Vagina (tissue), 2 donors: ENCODE data around the gene SH2D6. TPM values are rescaled to one million over a fixed set of nuclear protein-coding genes. Genes with fewer than 3 reads are reported as not detected.

Experiments
- DNase-seq, 2 donors: peaks; one replicate each; pipeline ENCODE4 v3.0.0-alpha.2; 2017; ENCODE audit errors: extremely low spot score in 2 of 2
- H3K27ac ChIP-seq: fragments of 200-600 bp; sonication (generic); one replicate; pipeline ENCODE4 v1.5.1; 2019
- H3K27me3 ChIP-seq: fragments of 200-600 bp; sonication (generic); one replicate; pipeline ENCODE4 v1.5.1; 2019
- H3K36me3 ChIP-seq, 2 donors: fragments of 200-600 bp; sonication (generic); one replicate each; pipeline ENCODE4 v1.5.1; 2017 to 2019
- H3K4me1 ChIP-seq: fragments of 200-600 bp; sonication (generic); one replicate; pipeline ENCODE4 v1.5.1; 2019
- H3K4me3 ChIP-seq, 2 donors: fragments of 200-600 bp; sonication (generic); 1 replicate in 1 of 2; 2 replicates in 1 of 2; pipeline ENCODE4 v1.5.1; 2016 to 2019
- H3K9me3 ChIP-seq: fragments of 200-600 bp; sonication (generic); one replicate; pipeline ENCODE4 v1.5.1; 2019
- CTCF ChIP-seq, 3 experiments: fragments of 450-650 bp in 2 of 3; fragments of 200-600 bp in 1 of 3; sonication (generic) in 1 of 3; IDR thresholded peaks; one replicate each; pipeline ENCODE4 v1.5.1; 2017 to 2019; ENCODE audit warnings: antibody characterized with exemption in 3 of 3, mild to moderate bottlenecking in 2 of 3, moderate library complexity in 2 of 3
- POLR2A ChIP-seq, 2 donors: fragments of 450-650 bp; IDR thresholded peaks; one replicate each; pipeline ENCODE4 v1.6.1; 2017; ENCODE audit warnings: antibody characterized with exemption in 2 of 2, mild to moderate bottlenecking in 2 of 2, moderate library complexity in 2 of 2
- POLR2AphosphoS5 ChIP-seq, 2 donors: sonication (generic); formaldehyde crosslinking; IDR thresholded peaks; one replicate each; pipeline ENCODE4 v1.9.0; 2017; ENCODE audit warnings: antibody characterized with exemption in 2 of 2, mild to moderate bottlenecking in 2 of 2, low read depth in 1 of 2; ENCODE audit not compliant: insufficient read depth in 1 of 2
- intact Hi-C: fragments of 100-400 bp; cut with DNase I; formaldehyde crosslinking; loops from one replicate; pipeline ENCODE4 v1.15.1; 2023
- total RNA-seq: library from RNA; depleted of rRNA; stranded (reverse); fragments of >200 nt; gene quantifications from one replicate; pipeline ENCODE4 v1.2.3, GENCODE V29; 2016

Gene SH2D6
- total RNA-seq, 1 donor from 2014 or later, result not detected

- H3K4me1 ChIP-seq, result peaks cover 61% of the 10 kb centered on the region
- intact Hi-C loops, result no loop called here
- H3K27me3 ChIP-seq, result no peaks in the 10 kb centered on the region
- no peaks in the 10 kb centered on the region for H3K36me3 ChIP-seq
- H3K27ac ChIP-seq, result peak overlapping the region; percentile 91
- no peak for DNase-seq
- H3K4me3 ChIP-seq, result no peak overlapping the region
- TF ChIP-seq CTCF (IDR thresholded peaks at IDR 0.05) (no peak), POLR2A (IDR thresholded peaks at IDR 0.05) (no peak), POLR2AphosphoS5 (IDR thresholded peaks at IDR 0.05; ENCODE audit: insufficient read depth in 1 of 2, low read depth in 1 of 2) (no peak)
- H3K9me3 ChIP-seq, result no peaks in the 10 kb centered on the region
Observed at GRCh38 chr2:85414761-85415553, 3.6 kb upstream of the SH2D6 start.

GRCh38 chr2:85415980-85416650 lies 2.4 kb upstream of the SH2D6 start:
- no peak for DNase-seq

DNA sequence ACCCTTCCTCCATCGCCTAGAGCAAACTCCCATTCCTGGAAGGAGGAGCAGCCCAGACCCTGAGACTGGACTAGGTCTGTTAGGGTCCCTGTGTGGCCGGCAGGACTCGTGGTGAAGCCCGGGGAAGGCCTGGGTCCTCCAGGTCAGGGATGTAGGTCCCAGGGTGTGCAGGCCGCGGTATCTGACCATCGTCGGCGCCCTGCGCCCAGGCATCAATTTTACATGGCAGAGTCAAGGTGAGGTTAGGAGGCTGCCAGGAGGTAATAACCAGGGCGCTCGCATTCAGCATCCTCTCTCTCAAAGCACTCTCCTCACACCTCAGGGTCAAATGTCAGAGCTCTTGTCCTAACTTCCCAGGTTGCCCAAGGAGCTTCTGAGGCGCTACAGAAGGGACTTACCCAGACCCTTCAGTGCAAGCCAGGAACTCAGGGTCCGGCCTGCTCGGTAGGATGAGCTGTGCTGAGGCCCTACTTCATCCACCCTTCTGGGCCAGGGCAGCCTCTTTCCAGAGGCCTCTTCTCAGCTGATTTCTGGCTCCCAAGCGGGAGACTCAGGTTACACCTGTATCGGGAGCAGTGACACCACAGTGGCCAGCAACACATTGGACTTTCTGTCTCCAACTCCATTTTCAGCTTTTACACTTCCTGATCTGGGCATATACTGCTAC lies 628 bp downstream of the SH2D6 start:
- no peaks in the 10 kb centered on the region for H3K27me3 ChIP-seq
- peak overlapping the region; percentile 99 for H3K27ac ChIP-seq
- H3K9me3 ChIP-seq, result no peaks in the 10 kb centered on the region
- DNase-seq, result no peak
- TF ChIP-seq POLR2AphosphoS5 (IDR thresholded peaks at IDR 0.05; ENCODE audit: insufficient read depth in 1 of 2, low read depth in 1 of 2), result no peak
- H3K36me3 ChIP-seq, result no peaks in the 10 kb centered on the region
- H3K4me3 ChIP-seq, result peak overlapping the region; percentile 62 to 86
- H3K4me1 ChIP-seq, result peaks cover 46% of the 10 kb centered on the region
- intact Hi-C loops, result no loop called here

More at GRCh38 chr2:85415980-85416650, 2.4 kb upstream of the SH2D6 start:
- H3K27ac ChIP-seq, result no peak overlapping the region
- intact Hi-C loops, result no loop called here
- H3K4me3 ChIP-seq, result no peak overlapping the region
- TF ChIP-seq POLR2A (IDR thresholded peaks at IDR 0.05) (no peak), POLR2AphosphoS5 (IDR thresholded peaks at IDR 0.05; ENCODE audit: insufficient read depth in 1 of 2, low read depth in 1 of 2) (no peak), CTCF (IDR thresholded peaks at IDR 0.05) (no peak)
- H3K36me3 ChIP-seq, result no peaks in the 10 kb centered on the region
- H3K9me3 ChIP-seq, result no peaks in the 10 kb centered on the region
- H3K4me1 ChIP-seq, result peaks cover 61% of the 10 kb centered on the region
- H3K27me3 ChIP-seq, result no peaks in the 10 kb centered on the region

GRCh38 chr2:85420536-85421259 lies 2.2 kb downstream of the SH2D6 start:
- Histone ChIP-seq H3K27me3 (no peaks in the 10 kb centered on the region), H3K4me3 (peak overlapping the region; percentile 1 to 16), H3K27ac (peak overlapping the region; percentile 99), H3K9me3 (no peaks in the 10 kb centered on the region), H3K4me1 (peaks cover 34% of the 10 kb centered on the region), H3K36me3 (no peaks in the 10 kb centered on the region)
- TF ChIP-seq CTCF (IDR thresholded peaks at IDR 0.05) (peak; percentile 100), POLR2AphosphoS5 (IDR thresholded peaks at IDR 0.05; ENCODE audit: insufficient read depth in 1 of 2, low read depth in 1 of 2) (peak; percentile 65 to 80), POLR2A (IDR thresholded peaks at IDR 0.05) (no peak)
- DNase-seq, result no peak
- intact Hi-C loops, result no loop called here
